ENCODE measurements around the gene FBN2. TPM values are rescaled to one million over a fixed set of nuclear protein-coding genes. Genes with fewer than 3 reads are reported as not detected.

Gene FBN2
- total and polyA plus RNA-seq, 12 donors, result 2.9 to 28.9 (median 13.5) TPM

DNA sequence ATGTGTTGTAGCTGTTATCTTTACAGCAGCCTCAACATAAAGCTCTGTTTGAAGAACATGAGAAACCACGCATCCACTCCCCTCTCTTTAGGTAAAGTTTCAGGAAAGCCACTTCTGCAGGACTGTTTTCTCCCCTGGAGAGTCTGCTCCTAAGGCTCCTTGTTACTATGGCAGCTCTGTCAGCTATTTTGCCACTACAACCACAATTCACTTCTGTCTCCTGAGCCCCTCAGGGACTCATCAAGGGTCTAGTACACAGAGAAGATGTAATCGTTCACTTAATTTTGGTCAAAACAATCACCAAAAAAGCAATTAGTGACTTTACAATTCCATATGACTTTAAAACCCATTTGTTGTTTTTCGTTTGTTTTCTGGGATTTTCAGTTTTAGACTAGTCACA lies 157.7 kb downstream of the FBN2 start:
- H3K9me3 ChIP-seq, result no peaks in the 10 kb centered on the region
- no peak for ATAC-seq
- no peak for DNase-seq
- intact Hi-C loops (cut with DNase I), result no loop called here
- TF ChIP-seq, protein P1, sequence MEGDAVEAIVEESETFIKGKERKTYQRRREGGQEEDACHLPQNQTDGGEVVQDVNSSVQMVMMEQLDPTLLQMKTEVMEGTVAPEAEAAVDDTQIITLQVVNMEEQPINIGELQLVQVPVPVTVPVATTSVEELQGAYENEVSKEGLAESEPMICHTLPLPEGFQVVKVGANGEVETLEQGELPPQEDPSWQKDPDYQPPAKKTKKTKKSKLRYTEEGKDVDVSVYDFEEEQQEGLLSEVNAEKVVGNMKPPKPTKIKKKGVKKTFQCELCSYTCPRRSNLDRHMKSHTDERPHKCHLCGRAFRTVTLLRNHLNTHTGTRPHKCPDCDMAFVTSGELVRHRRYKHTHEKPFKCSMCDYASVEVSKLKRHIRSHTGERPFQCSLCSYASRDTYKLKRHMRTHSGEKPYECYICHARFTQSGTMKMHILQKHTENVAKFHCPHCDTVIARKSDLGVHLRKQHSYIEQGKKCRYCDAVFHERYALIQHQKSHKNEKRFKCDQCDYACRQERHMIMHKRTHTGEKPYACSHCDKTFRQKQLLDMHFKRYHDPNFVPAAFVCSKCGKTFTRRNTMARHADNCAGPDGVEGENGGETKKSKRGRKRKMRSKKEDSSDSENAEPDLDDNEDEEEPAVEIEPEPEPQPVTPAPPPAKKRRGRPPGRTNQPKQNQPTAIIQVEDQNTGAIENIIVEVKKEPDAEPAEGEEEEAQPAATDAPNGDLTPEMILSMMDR (IDR thresholded peaks at IDR 0.05), result no peak
- peaks cover 0 to 4% (median 0%) of the 10 kb centered on the region in 9 donors for H3K36me3 ChIP-seq
- no peaks in the 10 kb centered on the region for H3K27me3 ChIP-seq
- WGBS, 2 donors, result 82 to 90% methylated on average over 3 of the region's 3 CpGs
- H3K4me1 ChIP-seq, result no peaks in the 10 kb centered on the region
- H3K27ac ChIP-seq, result no peak overlapping the region
- no peak overlapping the region for H3K4me3 ChIP-seq

DNA sequence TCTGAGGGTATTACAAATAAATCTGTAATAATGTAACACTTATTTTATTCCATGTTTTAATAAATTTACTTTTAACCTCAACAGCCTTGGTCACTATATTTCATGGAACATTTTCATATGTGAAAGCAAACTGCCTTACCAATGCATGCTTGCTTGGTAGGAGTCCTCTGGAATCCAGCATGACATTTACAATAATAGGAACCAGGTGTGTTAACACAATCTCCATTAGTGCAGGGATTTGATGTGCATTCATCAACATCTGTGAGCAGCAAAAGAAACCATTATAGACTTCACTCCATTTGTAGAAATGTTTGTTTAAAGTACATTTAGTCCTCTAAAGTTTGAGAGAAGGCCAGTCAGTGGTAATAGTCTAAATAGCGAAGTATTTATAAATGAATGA lies 159.4 kb downstream of the FBN2 start:
- TF ChIP-seq, protein P1 (IDR thresholded peaks at IDR 0.05), result no peak
- no peaks in the 10 kb centered on the region for H3K9me3 ChIP-seq
- 95 to 98% methylated on average over 1 of the region's 1 CpG for WGBS, 2 donors

GRCh38 chr5:128378196-128378595 lies 159.8 kb downstream of the FBN2 start:
- H3K27me3 ChIP-seq, result no peaks in the 10 kb centered on the region
- ATAC-seq (no peak), DNase-seq (no peak)
- WGBS, 2 donors, result 82 to 86% methylated on average over 2 of the region's 2 CpGs
- H3K4me3 ChIP-seq, result no peak overlapping the region
- peaks cover 0 to 9% (median 0%) of the 10 kb centered on the region in 9 donors for H3K36me3 ChIP-seq
- H3K27ac ChIP-seq, result no peak overlapping the region
- TF ChIP-seq, protein P1 (IDR thresholded peaks at IDR 0.05), result no peak
- no peaks in the 10 kb centered on the region for H3K4me1 ChIP-seq
- H3K9me3 ChIP-seq, result no peaks in the 10 kb centered on the region
- intact Hi-C loops (cut with DNase I), result no loop called here

More for the DNA sequence above, 159.4 kb downstream of the FBN2 start:
- ATAC-seq (no peak), DNase-seq (no peak)
- H3K27me3 ChIP-seq, result no peaks in the 10 kb centered on the region
- no peak overlapping the region for H3K27ac ChIP-seq
- intact Hi-C loops (cut with DNase I), result no loop called here
- no peaks in the 10 kb centered on the region for H3K4me1 ChIP-seq
- peaks cover 0 to 9% (median 0%) of the 10 kb centered on the region in 9 donors for H3K36me3 ChIP-seq
- H3K4me3 ChIP-seq, result no peak overlapping the region

DNA sequence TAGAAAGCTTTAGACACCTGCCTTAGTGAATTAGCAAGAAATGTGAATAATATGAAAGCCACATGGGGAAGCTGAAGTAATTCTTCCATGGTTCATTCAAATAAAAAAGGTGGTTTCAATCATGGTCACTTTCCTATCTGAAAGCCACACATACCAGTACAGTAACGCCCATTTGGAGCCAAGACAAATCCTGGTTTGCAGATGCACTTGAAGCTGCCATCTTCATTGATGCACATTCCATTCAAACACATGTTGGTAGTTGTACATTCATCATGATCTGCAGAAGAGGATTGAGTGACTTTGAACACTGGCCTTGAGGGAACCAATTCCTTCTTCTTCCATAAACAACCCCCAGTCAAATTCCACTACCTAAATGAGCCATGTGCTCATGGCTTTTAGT lies 161.5 kb downstream of the FBN2 start:
- TF ChIP-seq, protein P1 (IDR thresholded peaks at IDR 0.05), result no peak
- DNase-seq, result no peak
- Histone ChIP-seq H3K4me1 (no peaks in the 10 kb centered on the region), H3K27me3 (no peaks in the 10 kb centered on the region), H3K27ac (no peak overlapping the region), H3K36me3 (peaks cover 0 to 9% (median 0%) of the 10 kb centered on the region in 9 donors), H3K4me3 (no peak overlapping the region), H3K9me3 (no peaks in the 10 kb centered on the region)
- no peak for ATAC-seq
- 61 to 69% methylated on average over 1 of the region's 1 CpG for WGBS, 2 donors
- intact Hi-C loops (cut with DNase I), result no loop called here

All from heart right ventricle (tissue), 16 donors.